KMS-11 (cell line): ENCODE results near the gene ARHGEF28.

Experiments used
- H2AFZ ChIP-seq: fragments of 200-600 bp; sonication (generic); 2 replicates; pipeline ENCODE4 v1.6.1; 2016; ENCODE audit warnings: antibody characterized with exemption, mixed run types, low read depth
- H3K27ac ChIP-seq: fragments of 200-600 bp; sonication (generic); 2 replicates; pipeline ENCODE4 v1.6.1; 2016; ENCODE audit warnings: mild to moderate bottlenecking, mixed run types
- H3K27me3 ChIP-seq: fragments of 200-600 bp; sonication (generic); 2 replicates; pipeline ENCODE4 v1.6.1; 2017; ENCODE audit warnings: mild to moderate bottlenecking, low read depth, mixed run types, moderate library complexity; ENCODE audit not compliant: insufficient read depth
- H3K36me3 ChIP-seq: fragments of 200-600 bp; sonication (generic); 2 replicates; pipeline ENCODE4 v1.6.1; 2017; ENCODE audit warnings: mild to moderate bottlenecking, mixed run types; ENCODE audit not compliant: insufficient read depth
- H3K4me1 ChIP-seq: fragments of 200-600 bp; sonication (generic); 2 replicates; pipeline ENCODE4 v1.6.1; 2016; ENCODE audit warnings: mild to moderate bottlenecking, low read depth, mixed run types; ENCODE audit not compliant: poor library complexity, severe bottlenecking
- H3K4me2 ChIP-seq: fragments of 200-600 bp; sonication (generic); 2 replicates; pipeline ENCODE4 v1.7.0; 2016; ENCODE audit warnings: mild to moderate bottlenecking, mixed run types
- H3K4me3 ChIP-seq: fragments of 200-600 bp; sonication (generic); IDR thresholded peaks from 2 replicates; pipeline ENCODE4 v1.6.1; 2017; ENCODE audit warnings: low read depth, low read length, mixed read lengths; ENCODE audit not compliant: insufficient read depth
- H3K79me2 ChIP-seq: fragments of 200-600 bp; sonication (generic); 2 replicates; pipeline ENCODE4 v1.6.1; 2016; ENCODE audit warnings: low read depth, mixed run types; ENCODE audit not compliant: insufficient read depth
- H3K9ac ChIP-seq: fragments of 200-600 bp; sonication (generic); 2 replicates; pipeline ENCODE4 v1.6.1; 2016; ENCODE audit warnings: mild to moderate bottlenecking, mixed run types
- H4K20me1 ChIP-seq: fragments of 200-600 bp; sonication (generic); 2 replicates; pipeline ENCODE4 v1.6.1; 2016; ENCODE audit warnings: mild to moderate bottlenecking, mixed run types; ENCODE audit not compliant: insufficient read depth
- CTCF ChIP-seq: fragments of 200-600 bp; sonication (generic); conservative IDR thresholded peaks from 2 replicates; pipeline ENCODE4 v1.6.1; 2017; ENCODE audit warnings: low read depth, mild to moderate bottlenecking, antibody characterized with exemption, low read length, moderate library complexity, mixed read lengths

The ARHGEF28 gene

GRCh38 chr5:73654819-73655318, 28.9 kb downstream of the ARHGEF28 start:
- Histone ChIP-seq H3K4me1 (no peaks in the 10 kb centered on the region), H3K79me2 (no peaks in the 10 kb centered on the region), H3K27ac (no peak overlapping the region), H2AFZ (no peak overlapping the region), H3K4me2 (no peak overlapping the region), H3K9ac (no peak overlapping the region), H3K4me3 (no peak overlapping the region), H3K27me3 (no peaks in the 10 kb centered on the region), H3K36me3 (no peaks in the 10 kb centered on the region), H4K20me1 (no peaks in the 10 kb centered on the region)
- no peak for TF ChIP-seq CTCF

GRCh38 chr5:73655521-73656160, 29.6 kb downstream of the ARHGEF28 start:
- Histone ChIP-seq H2AFZ (no peak overlapping the region), H3K9ac (no peak overlapping the region), H3K36me3 (no peaks in the 10 kb centered on the region), H3K27me3 (no peaks in the 10 kb centered on the region), H3K27ac (no peak overlapping the region), H3K79me2 (no peaks in the 10 kb centered on the region), H3K4me3 (no peak overlapping the region), H4K20me1 (no peaks in the 10 kb centered on the region), H3K4me2 (no peak overlapping the region), H3K4me1 (no peaks in the 10 kb centered on the region)
- TF ChIP-seq CTCF: no peak

- H4K20me1 ChIP-seq: no peaks in the 10 kb centered on the region
- no peaks in the 10 kb centered on the region for H3K36me3 ChIP-seq
- H3K9ac ChIP-seq: no peak overlapping the region
- H3K4me1 ChIP-seq: no peaks in the 10 kb centered on the region
- no peak for TF ChIP-seq CTCF
- H3K27me3 ChIP-seq: no peaks in the 10 kb centered on the region
- H3K27ac ChIP-seq: no peak overlapping the region
- H3K4me3 ChIP-seq: no peak overlapping the region
- no peaks in the 10 kb centered on the region for H3K79me2 ChIP-seq
- H2AFZ ChIP-seq: no peak overlapping the region
- H3K4me2 ChIP-seq: no peak overlapping the region
These were observed 35.8 kb downstream of the ARHGEF28 start for GRCh38 chr5:73661753-73662152.

- H3K9ac ChIP-seq: no peak overlapping the region
- no peak overlapping the region for H3K27ac ChIP-seq
- no peaks in the 10 kb centered on the region for H3K79me2 ChIP-seq
- no peak overlapping the region for H3K4me3 ChIP-seq
- H3K4me2 ChIP-seq: no peak overlapping the region
- no peaks in the 10 kb centered on the region for H4K20me1 ChIP-seq
- H2AFZ ChIP-seq: no peak overlapping the region
- H3K4me1 ChIP-seq: peaks cover 5% of the 10 kb centered on the region
- H3K27me3 ChIP-seq: no peaks in the 10 kb centered on the region
- no peaks in the 10 kb centered on the region for H3K36me3 ChIP-seq
- no peak for TF ChIP-seq CTCF
These were observed 37.3 kb downstream of the ARHGEF28 start for GRCh38 chr5:73663161-73663859.
